ENCODE results near the gene DBF4. TPM values are rescaled to one million over a fixed set of nuclear protein-coding genes. Genes with fewer than 3 reads are reported as not detected.
"Not testable (repeated sequence)": the region's sequence is repeated elsewhere in the genome, so short reads cannot be mapped to it uniquely, and the experiment has no call there.

Gene DBF4
- total RNA-seq, 1 donor, result 12.7 TPM

- Histone ChIP-seq H3K36me3 (ENCODE audit: insufficient read depth, low read length) (peaks cover 5% of the 10 kb centered on the region), H3K4me2 (ENCODE audit: insufficient read depth, low read length) (no peak overlapping the region)
Observed at GRCh38 chr7:87858417-87859100, 17.7 kb upstream of the DBF4 start.

DNA sequence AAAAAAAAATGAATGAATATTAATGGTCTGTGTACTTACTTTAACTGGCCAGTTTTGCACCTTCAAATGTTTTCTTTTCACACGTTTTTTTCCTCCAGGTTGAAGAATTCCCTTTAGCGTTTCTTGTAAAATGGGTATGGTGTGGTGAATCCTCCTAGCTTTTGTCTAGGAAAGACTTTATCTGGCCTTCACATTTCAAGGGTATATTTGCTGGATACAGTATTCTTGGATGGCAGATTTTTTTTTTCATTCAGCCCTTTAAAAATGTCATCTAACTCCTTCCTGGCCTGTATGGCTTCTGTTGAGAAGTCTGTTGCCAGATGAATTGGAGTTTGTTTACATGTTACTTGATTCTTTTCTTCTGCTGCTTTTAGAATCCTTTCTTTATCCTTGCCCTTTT is 10.2 kb upstream of the DBF4 start:
- Histone ChIP-seq H2AFZ (ENCODE audit: low read length) (no peak overlapping the region), H3K9me3 (ENCODE audit: low read depth, low read length) (peaks cover 2% of the 10 kb centered on the region), H3K4me3 (ENCODE audit: insufficient read depth, low read length) (no peak overlapping the region), H4K20me1 (ENCODE audit: insufficient read depth, low read length) (no peaks in the 10 kb centered on the region), H3K27ac (ENCODE audit: low read depth, low read length) (no peak overlapping the region), H3K36me3 (ENCODE audit: insufficient read depth, low read length) (peaks cover 14% of the 10 kb centered on the region), H3K27me3 (ENCODE audit: insufficient read depth, low read length) (no peaks in the 10 kb centered on the region), H3K79me2 (ENCODE audit: insufficient read depth, low read length) (peaks cover 34% of the 10 kb centered on the region), H3K4me1 (ENCODE audit: insufficient read depth, low read length) (no peaks in the 10 kb centered on the region), H3K4me2 (ENCODE audit: insufficient read depth, low read length) (no peak overlapping the region)
- DNase-seq (ENCODE audit: insufficient read length, low spot score, missing footprints), result no peak
- TF ChIP-seq, protein P1, sequence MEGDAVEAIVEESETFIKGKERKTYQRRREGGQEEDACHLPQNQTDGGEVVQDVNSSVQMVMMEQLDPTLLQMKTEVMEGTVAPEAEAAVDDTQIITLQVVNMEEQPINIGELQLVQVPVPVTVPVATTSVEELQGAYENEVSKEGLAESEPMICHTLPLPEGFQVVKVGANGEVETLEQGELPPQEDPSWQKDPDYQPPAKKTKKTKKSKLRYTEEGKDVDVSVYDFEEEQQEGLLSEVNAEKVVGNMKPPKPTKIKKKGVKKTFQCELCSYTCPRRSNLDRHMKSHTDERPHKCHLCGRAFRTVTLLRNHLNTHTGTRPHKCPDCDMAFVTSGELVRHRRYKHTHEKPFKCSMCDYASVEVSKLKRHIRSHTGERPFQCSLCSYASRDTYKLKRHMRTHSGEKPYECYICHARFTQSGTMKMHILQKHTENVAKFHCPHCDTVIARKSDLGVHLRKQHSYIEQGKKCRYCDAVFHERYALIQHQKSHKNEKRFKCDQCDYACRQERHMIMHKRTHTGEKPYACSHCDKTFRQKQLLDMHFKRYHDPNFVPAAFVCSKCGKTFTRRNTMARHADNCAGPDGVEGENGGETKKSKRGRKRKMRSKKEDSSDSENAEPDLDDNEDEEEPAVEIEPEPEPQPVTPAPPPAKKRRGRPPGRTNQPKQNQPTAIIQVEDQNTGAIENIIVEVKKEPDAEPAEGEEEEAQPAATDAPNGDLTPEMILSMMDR (IDR thresholded peaks at IDR 0.05; ENCODE audit: extremely low read depth, low read depth, low read length), result no peak

More at GRCh38 chr7:87858417-87859100, 17.7 kb upstream of the DBF4 start:
- H3K4me1 ChIP-seq (ENCODE audit: insufficient read depth, low read length), result no peaks in the 10 kb centered on the region
- DNase-seq (ENCODE audit: insufficient read length, low spot score, missing footprints), result no peak
- no peak overlapping the region for H2AFZ ChIP-seq (ENCODE audit: low read length)
- TF ChIP-seq, protein P1 (IDR thresholded peaks at IDR 0.05; ENCODE audit: extremely low read depth, low read depth, low read length), result no peak
- no peaks in the 10 kb centered on the region for H3K27me3 ChIP-seq (ENCODE audit: insufficient read depth, low read length)
- no peaks in the 10 kb centered on the region for H3K9me3 ChIP-seq (ENCODE audit: low read depth, low read length)
- no peaks in the 10 kb centered on the region for H4K20me1 ChIP-seq (ENCODE audit: insufficient read depth, low read length)
- no peaks in the 10 kb centered on the region for H3K79me2 ChIP-seq (ENCODE audit: insufficient read depth, low read length)
- H3K4me3 ChIP-seq (ENCODE audit: insufficient read depth, low read length), result no peak overlapping the region
- no peak overlapping the region for H3K27ac ChIP-seq (ENCODE audit: low read depth, low read length)

- not testable (repeated sequence) for H3K4me1 ChIP-seq (ENCODE audit: insufficient read depth, low read length); H3K4me2 ChIP-seq (ENCODE audit: insufficient read depth, low read length); DNase-seq (ENCODE audit: insufficient read length, low spot score, missing footprints); H3K27me3 ChIP-seq (ENCODE audit: insufficient read depth, low read length); H3K9me3 ChIP-seq (ENCODE audit: low read depth, low read length); H3K4me3 ChIP-seq (ENCODE audit: insufficient read depth, low read length); H2AFZ ChIP-seq (ENCODE audit: low read length); H4K20me1 ChIP-seq (ENCODE audit: insufficient read depth, low read length); H3K27ac ChIP-seq (ENCODE audit: low read depth, low read length)
- H3K36me3 ChIP-seq (ENCODE audit: insufficient read depth, low read length), result peaks cover 17% of the 10 kb centered on the region
- peaks cover 39% of the 10 kb centered on the region for H3K79me2 ChIP-seq (ENCODE audit: insufficient read depth, low read length)
Observed at GRCh38 chr7:87866533-87866932, 9.8 kb upstream of the DBF4 start.

DNA sequence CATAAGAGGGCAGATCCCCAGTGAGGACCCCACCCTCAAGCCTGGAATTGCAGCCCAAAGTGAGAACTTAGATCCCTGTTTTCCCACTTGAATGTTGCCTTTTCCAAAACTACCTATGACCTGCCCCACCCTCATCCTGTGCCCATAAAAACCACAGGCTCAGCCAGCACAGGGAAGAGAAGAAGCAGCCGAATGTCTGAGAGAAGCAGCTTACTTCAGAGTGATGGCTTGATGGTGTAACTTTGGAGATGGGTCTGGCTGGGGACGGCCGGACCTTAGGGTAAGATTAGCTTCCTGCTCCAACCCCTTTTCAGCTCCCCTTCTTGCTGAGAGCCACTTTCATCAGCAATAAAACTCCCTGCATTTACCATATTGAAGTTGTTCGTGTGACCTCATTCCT is 5.8 kb upstream of the DBF4 start:
- Histone ChIP-seq H3K4me1 (ENCODE audit: insufficient read depth, low read length) (peaks cover 6% of the 10 kb centered on the region), H4K20me1 (ENCODE audit: insufficient read depth, low read length) (no peaks in the 10 kb centered on the region), H3K36me3 (ENCODE audit: insufficient read depth, low read length) (peaks cover 17% of the 10 kb centered on the region), H3K79me2 (ENCODE audit: insufficient read depth, low read length) (peaks cover 74% of the 10 kb centered on the region), H3K27me3 (ENCODE audit: insufficient read depth, low read length) (no peaks in the 10 kb centered on the region), H3K4me3 (ENCODE audit: insufficient read depth, low read length) (no peak overlapping the region), H3K27ac (ENCODE audit: low read depth, low read length) (no peak overlapping the region), H3K4me2 (ENCODE audit: insufficient read depth, low read length) (no peak overlapping the region), H2AFZ (ENCODE audit: low read length) (no peak overlapping the region), H3K9me3 (ENCODE audit: low read depth, low read length) (peaks cover 2% of the 10 kb centered on the region)
- DNase-seq (ENCODE audit: insufficient read length, low spot score, missing footprints), result no peak
- TF ChIP-seq, protein P1 (IDR thresholded peaks at IDR 0.05; ENCODE audit: extremely low read depth, low read depth, low read length), result no peak
